HepG2 (cell line): Measurements from ENCODE around the gene SMCO4. TPM values are rescaled to one million over a fixed set of nuclear protein-coding genes. Genes with fewer than 3 reads are reported as not detected.

ENCODE experiments used
- CEBPZ ChIP-seq: IDR thresholded peaks from 2 replicates; pipeline ENCODE4 v1.6.1; 2012; ENCODE audit warnings: low read length, improper control_type of control experiment
- CREBL2 ChIP-seq: sonication (generic); formaldehyde crosslinking; IDR thresholded peaks from 2 replicates; pipeline ENCODE4 v1.8.1; 2023; ENCODE audit warnings: missing genetic modification reagents, mild to moderate bottlenecking, borderline replicate concordance
- DNMT1 ChIP-seq: sonication (generic); formaldehyde crosslinking; IDR thresholded peaks from 2 replicates; pipeline ENCODE4 v1.5.1; 2020; ENCODE audit warnings: mild to moderate bottlenecking, missing genetic modification reagents
- EEA1 ChIP-seq: sonication (generic); formaldehyde crosslinking; IDR thresholded peaks from 2 replicates; pipeline ENCODE4 v1.5.1; 2020; ENCODE audit warnings: mild to moderate bottlenecking, missing genetic modification reagents, borderline replicate concordance
- FOSL2 ChIP-seq: sonication (generic); formaldehyde crosslinking; IDR thresholded peaks from 2 replicates; pipeline ENCODE4 v1.4.0; 2020; ENCODE audit warnings: missing genetic modification reagents
- GATA4 ChIP-seq: sonication (generic); IDR thresholded peaks from 2 replicates; pipeline ENCODE4 v1.6.1; 2016; ENCODE audit warnings: antibody characterized with exemption, low read depth, borderline replicate concordance
- IKZF5 ChIP-seq: IDR thresholded peaks from 2 replicates; pipeline ENCODE4 v1.6.1; 2018; ENCODE audit warnings: missing genetic modification reagents, mild to moderate bottlenecking, missing compliant biosample characterization
- JDP2 ChIP-seq: sonication (generic); formaldehyde crosslinking; IDR thresholded peaks from 2 replicates; pipeline ENCODE4 v1.8.1; 2022; ENCODE audit warnings: missing genetic modification reagents, borderline replicate concordance
- MXD3 ChIP-seq: IDR thresholded peaks from 2 replicates; pipeline ENCODE4 v1.6.1; 2016; ENCODE audit warnings: mild to moderate bottlenecking, missing biosample characterization, missing genetic modification reagents
- MXD4 ChIP-seq: IDR thresholded peaks from 2 replicates; pipeline ENCODE4 v1.6.1; 2016; ENCODE audit warnings: mild to moderate bottlenecking, missing biosample characterization, missing genetic modification reagents
- SAP130 ChIP-seq: IDR thresholded peaks from 2 replicates; pipeline ENCODE4 v1.6.1; 2016; ENCODE audit warnings: low read depth
- SRSF9 ChIP-seq: fragments of 200-400 bp; formaldehyde crosslinking; IDR thresholded peaks from 2 replicates; pipeline ENCODE4 v1.6.1; 2018; ENCODE audit warnings: borderline replicate concordance, mild to moderate bottlenecking, low read depth, low read length; ENCODE audit not compliant: insufficient read depth, poor library complexity, severe bottlenecking
- TBL1XR1 ChIP-seq: fragments of 150-350 bp; IDR thresholded peaks from 2 replicates; pipeline ENCODE4 v1.6.1; 2014; ENCODE audit warnings: borderline replicate concordance, low read length; ENCODE audit not compliant: partially characterized antibody
- ZFP36L2 ChIP-seq: sonication (generic); formaldehyde crosslinking; IDR thresholded peaks from 2 replicates; pipeline ENCODE4 v1.4.0; 2020; ENCODE audit warnings: missing genetic modification reagents
- ZNF18 ChIP-seq: sonication (generic); formaldehyde crosslinking; IDR thresholded peaks from 2 replicates; pipeline ENCODE4 v1.8.0; 2022; ENCODE audit warnings: mild to moderate bottlenecking, missing genetic modification reagents; ENCODE audit not compliant: insufficient replicate concordance
- ZNF253 ChIP-seq: sonication (generic); formaldehyde crosslinking; IDR thresholded peaks from 2 replicates; pipeline ENCODE4 v1.8.0; 2022; ENCODE audit warnings: mild to moderate bottlenecking, missing genetic modification reagents, borderline replicate concordance
- ZNF282 ChIP-seq: fragments of 450-650 bp; IDR thresholded peaks from 2 replicates; pipeline ENCODE4 v1.6.1; 2018; ENCODE audit not compliant: partially characterized antibody
- ZNF570 ChIP-seq: sonication (generic); formaldehyde crosslinking; IDR thresholded peaks from 2 replicates; pipeline ENCODE4 v1.4.0; 2020; ENCODE audit warnings: mild to moderate bottlenecking, missing genetic modification reagents, borderline replicate concordance
- ZNF670 ChIP-seq: sonication (generic); formaldehyde crosslinking; IDR thresholded peaks from 2 replicates; pipeline ENCODE4 v1.8.0; 2022; ENCODE audit warnings: mild to moderate bottlenecking, missing genetic modification reagents, borderline replicate concordance
- ZSCAN21 ChIP-seq: sonication (generic); formaldehyde crosslinking; IDR thresholded peaks from 2 replicates; pipeline ENCODE4 v1.8.0; 2022; ENCODE audit warnings: mild to moderate bottlenecking, missing genetic modification reagents, moderate library complexity, borderline replicate concordance
- polyA plus RNA-seq, 8 experiments: library from polyadenylated mRNA; depleted of rRNA in 3 of 8; stranded (reverse) in 7 of 8; unstranded in 1 of 8; fragments of >200 nt; fragmentation: Illumina TruSeq in 4 of 8; extraction: Trizol in 4 of 8; gene quantifications; 2 replicates each; pipeline versions ENCODE4 v1.2.1 to v1.2.3, GENCODE V29; 2011 to 2016; ENCODE audit warnings: low read depth in 4 of 8, missing spikeins in 1 of 8, mixed read lengths in 1 of 8; ENCODE audit not compliant: insufficient read depth in 1 of 8
- total RNA-seq, 5 experiments: library from RNA; depleted of rRNA; stranded (reverse); fragments of >200 nt; fragmentation: Illumina TruSeq; extraction: Trizol; gene quantifications; 2 replicates each; pipeline ENCODE4 v1.2.3, GENCODE V29; 2016; ENCODE audit warnings: low read depth in 1 of 5

SMCO4 gene
- total and polyA plus RNA-seq, 2 of the 13 experiments (the other 11 are each of a cell fraction or from before 2014, with no cell fraction given) = 10.6 to 28.5 TPM

- no peak for TF ChIP-seq JDP2 (CRISPR knock-in tag)
- peak; percentile 95 for TF ChIP-seq FOSL2 (CRISPR knock-in tag)
- 0 out of 2 replicates have a peak, but pooled peaks have one; percentile 39 for TF ChIP-seq MXD4 (CRISPR knock-in tag)
- TF ChIP-seq EEA1 (CRISPR knock-in tag) = no peak
- no peak for TF ChIP-seq ZNF253
- TF ChIP-seq ZFP36L2 (CRISPR knock-in tag) = no peak
- no peak for TF ChIP-seq ZNF670
- no peak for TF ChIP-seq CEBPZ
- no peak for TF ChIP-seq DNMT1 (CRISPR knock-in tag)
- no peak for TF ChIP-seq ZNF18 (CRISPR knock-in tag)
- no peak for TF ChIP-seq GATA4
- no peak for TF ChIP-seq ZSCAN21 (CRISPR knock-in tag)
- TF ChIP-seq CREBL2 (CRISPR knock-in tag) = no peak
- no peak for TF ChIP-seq SRSF9
- peak; percentile 38 for TF ChIP-seq TBL1XR1
- no peak for TF ChIP-seq ZNF570 (CRISPR knock-in tag)
- no peak for TF ChIP-seq MXD3 (CRISPR knock-in tag)
- no peak for TF ChIP-seq ZNF282
- TF ChIP-seq IKZF5 (CRISPR knock-in tag) = peak; percentile 66
- peak; percentile 71 for TF ChIP-seq SAP130
Measured at GRCh38 chr11:93570759-93571413, 27.7 kb upstream of the SMCO4 start (continued).
